Measurements from ENCODE around the gene SCGN.
"Not testable (repeated sequence)": the region's sequence is repeated elsewhere in the genome, so short reads cannot be mapped to it uniquely, and the experiment has no call there.

The SCGN gene

GRCh38 chr6:25732468-25733198 is 80.6 kb downstream of the SCGN start:
- no peak for DNase-seq

- peak in 1 of 2 experiments; percentile 9 for DNase-seq
Measured at GRCh38 chr6:25735261-25735660, 83.2 kb downstream of the SCGN start.

GRCh38 chr6:25743868-25744267 is 91.9 kb downstream of the SCGN start:
- no peak for DNase-seq

- DNase-seq: no peak
Measured at GRCh38 chr6:25745836-25746235, 93.8 kb downstream of the SCGN start.

- no peak for DNase-seq
Measured at GRCh38 chr6:25746968-25747367, 95.0 kb downstream of the SCGN start.

- no peak for DNase-seq
Measured at GRCh38 chr6:25747477-25747876, 95.5 kb downstream of the SCGN start.

GRCh38 chr6:25748049-25748448 is 96.0 kb downstream of the SCGN start:
- no peak for DNase-seq

- not testable (repeated sequence) for DNase-seq
Measured at GRCh38 chr6:25748601-25749517, 96.8 kb downstream of the SCGN start.

GRCh38 chr6:25749837-25750236 is 97.8 kb downstream of the SCGN start:
- no peak for DNase-seq

- DNase-seq: no peak
Measured at GRCh38 chr6:25750906-25751305, 98.9 kb downstream of the SCGN start.

Measured in NCI-H1930 (cell line).